CD4-positive, alpha-beta T cell treated with Interleukin-6 at 100 ng/mL for 8 hours (primary cell): ENCODE results near the gene FNBP1.

Experiments
- DNase-seq: peaks from one replicate; pipeline ENCODE4 v3.0.0-alpha.2; 2020; ENCODE audit warnings: mixed read lengths, low spot score

FNBP1 gene

DNA sequence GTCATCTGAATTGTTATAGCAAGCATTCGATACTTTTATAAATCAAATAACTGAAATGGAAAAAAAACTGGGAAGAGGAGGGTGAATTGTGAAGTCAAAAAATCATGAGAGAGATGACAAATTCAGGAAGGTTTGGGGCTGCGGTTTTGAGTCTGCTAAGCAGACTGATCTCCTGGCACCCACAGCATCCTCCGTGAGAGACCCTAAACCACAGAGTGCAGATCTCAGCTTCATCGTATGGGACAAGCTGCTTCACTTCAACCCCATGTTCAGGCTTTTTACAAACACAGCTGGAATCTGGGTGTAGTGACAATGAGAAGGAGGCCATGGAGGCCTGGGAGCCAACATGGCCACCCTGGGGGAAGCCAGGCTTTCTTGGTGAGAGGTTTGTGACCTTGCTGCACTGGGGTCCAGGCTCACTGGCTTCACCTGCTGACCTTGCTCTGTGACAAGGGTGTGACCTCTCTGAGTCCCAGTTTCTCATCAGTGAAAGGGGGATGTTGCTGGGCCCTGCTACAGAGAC is 188.3 kb downstream of the FNBP1 start:
- no peak for DNase-seq

DNA sequence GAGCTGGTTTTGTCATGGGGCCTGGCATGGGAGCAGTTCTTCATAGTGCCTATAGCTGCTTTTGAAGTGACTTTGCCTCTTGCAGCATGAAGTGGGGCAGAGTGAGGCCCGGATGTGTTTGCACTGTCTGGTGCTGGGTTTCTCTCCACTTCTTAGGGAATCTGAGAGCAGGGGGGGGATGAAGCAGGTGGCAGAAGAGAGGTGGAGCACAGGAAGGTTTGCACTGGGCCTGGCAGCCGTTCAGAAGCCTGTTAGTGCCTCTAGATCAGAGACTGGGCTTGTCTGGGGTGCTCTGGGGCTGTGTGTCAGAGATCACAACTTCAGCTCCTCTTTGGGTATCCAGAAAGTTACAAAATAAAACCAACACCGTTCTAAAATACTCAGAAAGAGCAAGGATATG is 189.4 kb downstream of the FNBP1 start:
- DNase-seq: no peak

DNA sequence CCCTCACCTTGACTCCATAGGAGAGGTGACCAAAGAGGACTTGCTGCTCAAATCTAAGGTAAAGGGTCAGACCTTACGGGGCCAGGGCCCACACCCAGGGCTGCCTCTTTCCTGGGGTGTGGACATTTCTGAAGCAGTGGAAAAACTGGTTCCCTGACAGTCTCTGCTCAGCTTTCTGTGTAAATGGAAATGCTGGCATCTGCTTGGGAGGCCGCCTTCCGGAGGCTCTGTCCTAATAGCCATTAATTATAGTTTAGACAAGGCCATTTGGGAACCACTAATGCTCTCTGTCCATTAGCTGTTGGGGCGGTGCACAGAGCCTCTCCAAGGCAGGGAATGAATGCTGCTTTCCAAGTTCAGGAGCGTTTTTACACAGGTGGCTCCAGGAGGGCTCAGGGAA is 190.4 kb downstream of the FNBP1 start:
- no peak for DNase-seq

DNA sequence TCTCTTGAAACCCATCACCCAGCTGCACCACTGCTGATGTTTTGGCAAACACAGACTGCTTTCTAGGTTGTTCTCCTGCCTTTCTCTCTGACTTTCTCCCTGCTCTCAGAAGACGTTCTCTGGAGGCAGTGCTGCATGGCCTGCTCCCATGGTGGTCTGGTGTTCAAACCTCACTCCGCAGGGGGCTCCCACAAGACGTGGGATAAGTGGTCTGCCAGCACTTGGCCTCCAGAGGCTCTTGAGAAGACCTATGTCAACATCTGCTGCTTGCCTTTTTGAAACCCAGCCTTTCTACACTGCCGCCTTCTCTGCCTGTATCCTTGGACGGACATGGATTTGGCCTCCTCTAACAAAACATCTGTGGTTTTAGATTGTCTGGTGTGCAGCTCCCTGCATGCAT is 191.2 kb downstream of the FNBP1 start:
- DNase-seq: no peak

DNA sequence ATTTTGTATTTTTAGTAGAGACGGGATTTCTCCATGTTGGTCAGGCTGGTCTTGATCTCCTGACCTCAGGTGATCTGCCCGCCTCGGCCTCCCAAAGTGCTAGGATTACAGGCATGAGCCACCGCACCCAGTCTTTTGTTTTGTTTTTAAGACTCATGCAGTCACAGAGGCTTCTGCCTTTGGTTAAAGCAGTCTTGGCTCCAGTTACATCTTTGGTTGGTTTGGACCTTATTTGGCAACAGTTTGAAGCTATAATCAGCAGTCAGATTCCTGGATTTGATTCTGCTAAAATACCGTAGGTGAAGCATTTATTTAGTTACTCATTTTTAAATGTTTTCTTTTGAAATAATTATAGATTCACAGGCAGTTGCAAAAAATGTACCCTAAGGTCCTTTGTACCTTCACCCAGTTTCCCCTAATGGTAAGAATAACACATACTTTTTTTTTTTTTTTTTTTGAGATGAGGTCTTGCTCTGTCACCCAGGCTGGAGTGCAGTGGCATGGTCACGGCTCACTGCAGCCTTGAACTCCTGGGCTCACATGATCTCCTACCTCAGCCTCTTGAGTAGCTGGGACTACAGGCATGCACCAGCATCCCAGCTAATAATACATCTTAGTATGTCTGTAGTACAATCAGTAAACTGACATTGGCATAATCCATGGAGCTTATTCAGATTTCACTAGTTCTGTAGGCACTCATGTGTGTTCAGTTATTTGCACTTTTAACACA is 192.0 kb downstream of the FNBP1 start:
- no peak for DNase-seq

DNA sequence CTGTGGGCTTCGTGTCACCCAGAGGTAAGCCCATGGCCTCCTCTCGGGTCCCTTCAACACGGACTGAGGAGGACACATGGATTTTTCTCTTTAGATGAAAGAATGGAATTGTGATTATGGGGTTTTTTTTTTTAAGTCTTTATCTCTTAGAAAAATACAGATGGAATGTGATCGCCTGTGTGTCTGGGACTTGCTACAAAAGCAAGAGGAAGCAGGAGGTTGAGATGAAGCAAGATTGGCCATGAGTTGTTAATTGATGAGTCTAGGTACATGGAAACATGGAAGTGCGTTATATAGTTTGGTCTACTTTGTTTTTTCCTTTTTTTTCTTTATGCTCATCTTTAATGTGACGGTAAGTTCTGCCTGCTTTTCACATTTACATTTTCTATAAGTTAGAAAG is 193.1 kb downstream of the FNBP1 start:
- no peak for DNase-seq

DNA sequence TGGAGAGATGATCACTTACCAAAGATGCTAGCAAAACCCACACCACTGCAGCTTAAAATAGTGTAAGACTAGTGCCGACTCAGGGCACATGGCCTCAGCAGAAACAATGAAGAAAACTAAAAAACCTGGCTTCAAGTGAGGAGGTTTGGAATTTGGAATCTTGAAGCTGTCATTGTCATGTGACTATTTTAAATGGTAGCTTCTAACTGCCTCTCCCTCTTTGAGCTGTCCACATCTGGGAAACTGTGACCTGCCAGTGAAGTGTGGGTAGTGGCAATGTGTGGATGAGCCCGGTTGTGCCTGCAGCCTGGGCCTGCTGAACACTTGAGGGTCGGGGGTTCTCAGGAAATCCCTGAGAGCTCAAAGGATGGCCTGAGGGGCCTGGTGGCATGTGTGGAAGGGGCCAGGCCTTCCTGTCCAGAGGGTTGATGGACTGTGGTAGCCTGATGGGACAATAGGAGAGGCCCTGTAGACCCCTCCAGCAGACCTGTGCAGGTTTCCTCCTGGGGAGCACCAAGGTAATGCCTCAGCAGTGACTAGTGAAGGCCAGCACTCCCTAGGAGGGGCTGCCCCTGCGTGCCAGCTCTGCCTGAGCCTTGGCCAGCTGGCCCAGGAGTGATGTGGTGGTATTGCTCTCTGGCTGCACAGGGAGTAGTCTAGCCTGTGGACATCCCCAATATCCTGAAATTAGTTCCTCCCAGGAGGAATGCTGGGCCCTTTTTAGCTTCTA is 194.1 kb downstream of the FNBP1 start:
- no peak for DNase-seq

DNA sequence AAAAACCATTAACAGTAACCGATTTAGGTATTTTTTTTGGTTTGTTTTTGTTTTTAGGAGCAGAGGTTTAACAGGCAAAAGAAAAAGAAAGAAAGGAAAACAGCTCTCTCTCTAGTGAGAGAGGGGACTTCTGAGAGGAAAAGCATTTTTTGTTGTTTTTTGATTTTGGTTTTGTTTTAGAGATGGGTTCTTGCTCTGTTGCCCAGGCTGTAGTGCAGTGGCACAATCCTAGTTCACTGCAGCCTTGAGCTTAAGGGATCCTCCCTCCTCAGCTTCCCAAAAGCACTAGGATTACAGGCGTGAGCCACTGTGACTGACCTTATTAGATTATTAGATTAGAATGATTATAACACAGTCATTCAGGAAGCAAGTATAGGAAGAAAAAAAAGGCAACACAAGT is 197.6 kb downstream of the FNBP1 start:
- DNase-seq: no peak

DNA sequence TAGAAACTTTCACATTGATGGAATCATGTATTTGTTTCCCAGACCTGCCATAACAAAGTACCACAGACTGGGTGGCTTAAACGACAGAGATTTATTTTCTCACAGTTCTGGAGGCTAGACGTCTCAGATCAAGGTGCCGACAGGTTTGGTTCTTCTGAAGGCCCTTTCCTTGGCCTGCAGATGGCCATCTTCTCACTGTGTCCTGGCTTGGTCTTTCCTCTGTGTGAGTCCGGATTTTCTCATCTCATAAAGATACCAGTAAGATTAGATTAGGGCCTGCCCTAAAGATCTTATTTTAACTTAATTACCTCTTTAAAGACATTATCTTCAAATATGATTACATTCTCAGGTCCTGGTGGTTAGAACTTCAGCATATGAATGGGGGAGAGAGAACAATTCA is 201.9 kb downstream of the FNBP1 start:
- no peak for DNase-seq

DNA sequence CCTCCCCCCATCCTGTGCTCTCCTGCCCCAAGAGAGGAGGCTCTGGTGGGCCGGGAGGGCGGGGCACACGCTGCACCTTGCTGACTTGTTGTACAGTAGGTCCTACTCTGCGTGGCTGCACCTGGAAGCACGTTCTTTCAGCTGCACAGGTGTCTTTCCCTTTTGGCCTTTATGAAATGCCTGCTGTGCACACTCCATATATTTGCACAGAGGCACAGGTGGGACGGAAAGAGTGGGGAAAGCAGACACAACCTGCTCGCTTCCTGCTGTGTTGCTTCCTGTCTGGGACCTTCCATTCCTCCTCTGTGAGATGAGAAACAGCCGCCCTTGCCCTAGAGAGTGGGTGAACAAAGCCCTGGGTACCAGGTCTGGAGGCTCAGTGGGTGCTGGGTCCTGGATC is 203.0 kb downstream of the FNBP1 start:
- no peak for DNase-seq

DNA sequence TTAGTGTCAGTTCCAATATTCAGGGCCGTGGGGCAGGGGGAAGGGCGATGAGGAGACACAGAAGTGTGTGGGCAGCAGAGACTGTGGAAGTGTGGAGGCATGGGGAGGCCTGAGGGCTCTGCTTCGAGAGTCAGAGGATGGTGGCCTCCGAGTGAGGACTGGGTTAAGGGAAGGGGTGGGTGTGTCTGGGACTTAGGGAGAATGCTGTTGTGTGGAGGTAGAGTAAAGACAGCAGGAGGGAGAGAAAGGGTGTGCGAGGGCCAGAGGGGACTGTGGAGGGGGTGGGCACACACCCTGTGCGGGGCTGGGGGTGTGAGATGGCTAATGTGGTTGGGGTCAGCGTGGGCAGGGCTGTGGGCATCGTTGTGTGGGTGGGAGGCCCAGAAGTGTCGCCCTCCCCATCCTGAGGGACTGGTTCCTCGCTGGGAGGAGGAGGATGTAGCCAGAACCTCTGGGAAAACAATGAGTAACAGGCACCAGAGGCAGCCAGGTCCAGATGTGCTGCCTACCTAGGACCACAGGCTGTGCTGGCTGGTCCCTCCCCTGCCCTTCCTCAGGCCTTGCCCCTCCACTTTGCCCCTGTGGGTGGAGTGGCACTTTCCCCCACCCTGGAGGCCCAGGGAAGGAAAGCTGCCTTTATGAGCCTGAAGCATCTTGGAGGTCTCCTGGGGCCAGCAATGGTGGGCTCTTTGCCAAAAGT is 203.5 kb downstream of the FNBP1 start:
- DNase-seq: no peak

DNA sequence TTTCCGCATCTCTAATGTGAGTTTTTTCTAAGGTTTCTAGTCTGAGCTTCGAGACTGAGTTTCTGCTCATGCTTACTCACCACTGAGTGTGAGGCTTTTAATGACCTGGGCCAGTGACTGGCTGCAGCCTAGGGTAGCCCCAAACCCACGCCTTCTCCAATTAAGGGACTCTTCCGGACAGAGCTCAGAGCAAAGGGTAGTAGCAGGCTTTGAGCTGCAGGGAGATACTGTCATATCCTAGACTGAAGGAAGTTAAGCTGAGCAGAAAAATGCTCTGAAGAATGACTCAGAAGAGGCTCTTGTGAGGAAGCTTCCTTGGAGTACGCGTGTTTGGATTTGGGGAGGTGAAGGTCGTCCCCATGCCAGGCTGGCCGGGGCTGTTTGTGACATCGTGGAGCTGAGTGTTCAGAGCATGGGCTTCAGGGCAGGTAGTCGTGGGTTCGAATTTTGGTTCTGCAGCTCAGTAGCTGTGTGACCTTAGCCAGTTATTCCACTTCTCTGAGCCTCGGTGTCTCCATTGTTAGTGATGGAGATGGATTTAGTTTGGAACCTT is 204.2 kb downstream of the FNBP1 start:
- peak; percentile 14 for DNase-seq
